ENCODE data around the gene PALMD.

DNA sequence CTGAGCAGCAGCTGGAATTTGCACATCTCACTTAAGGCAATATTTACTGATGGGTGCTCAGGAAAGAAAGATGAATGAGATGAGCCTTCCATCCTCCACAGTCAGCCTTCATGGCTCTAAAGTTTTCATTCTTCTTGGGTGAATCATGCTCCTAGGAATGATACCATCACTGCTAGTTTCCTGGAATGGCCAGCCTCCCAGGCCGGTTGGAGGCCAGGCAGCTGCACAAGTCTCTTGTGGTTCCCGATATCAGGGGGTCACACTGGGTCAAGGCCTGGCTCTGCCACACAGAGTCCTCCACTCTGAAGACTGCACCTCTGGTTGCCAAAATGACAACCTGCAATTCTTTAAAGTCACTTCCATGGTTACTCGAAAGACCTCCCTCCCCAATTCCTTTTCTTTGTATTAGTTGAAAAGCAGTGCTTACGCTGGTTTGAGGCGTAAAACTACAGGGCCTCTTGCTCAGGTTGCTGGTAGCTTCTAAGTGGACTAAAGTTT lies 46.2 kb upstream of the PALMD start:
- TF ChIP-seq, protein P1, sequence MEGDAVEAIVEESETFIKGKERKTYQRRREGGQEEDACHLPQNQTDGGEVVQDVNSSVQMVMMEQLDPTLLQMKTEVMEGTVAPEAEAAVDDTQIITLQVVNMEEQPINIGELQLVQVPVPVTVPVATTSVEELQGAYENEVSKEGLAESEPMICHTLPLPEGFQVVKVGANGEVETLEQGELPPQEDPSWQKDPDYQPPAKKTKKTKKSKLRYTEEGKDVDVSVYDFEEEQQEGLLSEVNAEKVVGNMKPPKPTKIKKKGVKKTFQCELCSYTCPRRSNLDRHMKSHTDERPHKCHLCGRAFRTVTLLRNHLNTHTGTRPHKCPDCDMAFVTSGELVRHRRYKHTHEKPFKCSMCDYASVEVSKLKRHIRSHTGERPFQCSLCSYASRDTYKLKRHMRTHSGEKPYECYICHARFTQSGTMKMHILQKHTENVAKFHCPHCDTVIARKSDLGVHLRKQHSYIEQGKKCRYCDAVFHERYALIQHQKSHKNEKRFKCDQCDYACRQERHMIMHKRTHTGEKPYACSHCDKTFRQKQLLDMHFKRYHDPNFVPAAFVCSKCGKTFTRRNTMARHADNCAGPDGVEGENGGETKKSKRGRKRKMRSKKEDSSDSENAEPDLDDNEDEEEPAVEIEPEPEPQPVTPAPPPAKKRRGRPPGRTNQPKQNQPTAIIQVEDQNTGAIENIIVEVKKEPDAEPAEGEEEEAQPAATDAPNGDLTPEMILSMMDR (conservative IDR thresholded peaks at IDR 0.05; ENCODE audit: low read depth, low read length) = no peak
- TF ChIP-seq EZH2 (IDR thresholded peaks at IDR 0.05; ENCODE audit: low read length, unreplicated experiment) (no peak), EZH2phosphoT487 (IDR thresholded peaks at IDR 0.05; ENCODE audit: borderline replicate concordance, low read length) (no peak)

Measured in PC-3 (cell line).